Measurements from ENCODE around the gene LRRC27. TPM values are rescaled to one million over a fixed set of nuclear protein-coding genes. Genes with fewer than 3 reads are reported as not detected.

Gene LRRC27
- polyA plus RNA-seq, 3 donors, result 3.6 to 12.8 (median 3.6) TPM

- WGBS (ENCODE audit: insufficient coverage), result 21% methylated on average over 58 of the region's 61 CpGs
- peak overlapping the region; percentile 69 to 87 (median 82) for H3K4me3 ChIP-seq (replicated peaks in 1 of 3; ENCODE audit: low read depth in 2 of 3, low read length in 3 of 3)
- peak overlapping the region in 1 of 7 donors; percentile 64 for H3K27ac Mint-ChIP-seq
- peak overlapping the region; percentile 88 for H3K4me2 ChIP-seq (replicated peaks; ENCODE audit: extremely low read depth, low read length, poor library complexity, severe bottlenecking)
- peaks cover 16 to 24% of the 10 kb centered on the region in 2 donors for H3K4me1 ChIP-seq (ENCODE audit: control insufficient read depth in 1 of 2, insufficient read depth in 2 of 2, low read length in 2 of 2)
- no peak for TF ChIP-seq CTCF (IDR thresholded peaks at IDR 0.05)
- H3K9ac ChIP-seq (ENCODE audit: insufficient read depth, low read length, poor library complexity, severe bottlenecking), result peak overlapping the region; percentile 56
- peaks cover 0 to 11% (median 5%) of the 10 kb centered on the region in 7 donors for H3K9me3 Mint-ChIP-seq
- peaks cover 4 to 33% of the 10 kb centered on the region in 2 donors for H3K27me3 ChIP-seq (ENCODE audit: control insufficient read depth in 2 of 2, insufficient read depth in 2 of 2, low read length in 2 of 2)
- H3K36me3 ChIP-seq (replicated peaks in 1 of 2; ENCODE audit: control insufficient read depth in 1 of 2, insufficient read depth in 2 of 2, low read length in 2 of 2), result no peaks in the 10 kb centered on the region
- H3K27me3 Mint-ChIP-seq (ENCODE audit: low read depth in 3 of 3), result peaks cover 23 to 38% (median 27%) of the 10 kb centered on the region in 3 donors
- peaks cover 15% of the 10 kb centered on the region for H3K79me2 ChIP-seq (ENCODE audit: insufficient read depth, low read length)
- H3K36me3 Mint-ChIP-seq, result peaks cover 12% of the 10 kb centered on the region in 2 donors
- H3K4me1 Mint-ChIP-seq, result peaks cover 24% of the 10 kb centered on the region
- no peak for DNase-seq
- peak overlapping the region; percentile 90 for H2AFZ ChIP-seq (ENCODE audit: insufficient read depth, low read depth, low read length, poor library complexity, severe bottlenecking)
- intact Hi-C loops (cut with micrococcal nuclease), result loop anchor here (2.0 to 10.0 kb wide), 8 partner anchors 22 to 1066 kb away; partner anchors contain the start of genes ECHS1 (in 1 of the 2), INPP5A (in 1 of the 2) and PAOX (in 1 of the 2)
- peaks cover 33% of the 10 kb centered on the region for H4K20me1 ChIP-seq (ENCODE audit: insufficient read depth, low read length)
- H3K4me3 Mint-ChIP-seq, result peak overlapping the region; percentile 69 to 74
- H3K9me3 ChIP-seq (replicated peaks in 1 of 2; ENCODE audit: control insufficient read depth in 1 of 2, insufficient read depth in 1 of 2, low read length in 2 of 2), result peaks cover 0 to under 1% of the 10 kb centered on the region in 2 donors
- no peak overlapping the region for H3K27ac ChIP-seq (ENCODE audit: low read depth in 1 of 2, low read length in 2 of 2)
These were observed 23.2 kb upstream of the LRRC27 start for GRCh38 chr10:132308587-132309470.

GRCh38 chr10:132309471-132309865 is 22.5 kb upstream of the LRRC27 start:
- no peak for DNase-seq
- intact Hi-C loops (cut with micrococcal nuclease), result loop anchor here (2.0 to 10.0 kb wide), 8 partner anchors 21 to 1065 kb away; partner anchors contain the start of genes ECHS1 (in 1 of the 2), INPP5A (in 1 of the 2) and PAOX (in 1 of the 2)
- peaks cover 0 to 13% (median 8%) of the 10 kb centered on the region in 7 donors for H3K9me3 Mint-ChIP-seq
- Histone ChIP-seq H2AFZ (ENCODE audit: insufficient read depth, low read depth, low read length, poor library complexity, severe bottlenecking) (no peak overlapping the region), H3K4me1 (ENCODE audit: control insufficient read depth in 1 of 2, insufficient read depth in 2 of 2, low read length in 2 of 2) (peaks cover 16 to 24% of the 10 kb centered on the region in 2 donors), H3K9me3 (replicated peaks in 1 of 2; ENCODE audit: control insufficient read depth in 1 of 2, insufficient read depth in 1 of 2, low read length in 2 of 2) (peaks cover 0 to 7% of the 10 kb centered on the region in 2 donors), H3K36me3 (replicated peaks in 1 of 2; ENCODE audit: control insufficient read depth in 1 of 2, insufficient read depth in 2 of 2, low read length in 2 of 2) (no peaks in the 10 kb centered on the region), H4K20me1 (ENCODE audit: insufficient read depth, low read length) (peaks cover 27% of the 10 kb centered on the region), H3K79me2 (ENCODE audit: insufficient read depth, low read length) (peaks cover 15% of the 10 kb centered on the region), H3K4me3 (replicated peaks in 1 of 3; ENCODE audit: low read depth in 2 of 3, low read length in 3 of 3) (no peak overlapping the region), H3K27ac (ENCODE audit: low read depth in 1 of 2, low read length in 2 of 2) (no peak overlapping the region), H3K27me3 (ENCODE audit: control insufficient read depth in 2 of 2, insufficient read depth in 2 of 2, low read length in 2 of 2) (peaks cover 4 to 33% of the 10 kb centered on the region in 2 donors), H3K9ac (ENCODE audit: insufficient read depth, low read length, poor library complexity, severe bottlenecking) (no peak overlapping the region), H3K4me2 (replicated peaks; ENCODE audit: extremely low read depth, low read length, poor library complexity, severe bottlenecking) (no peak overlapping the region)
- 98% methylated on average over 5 of the region's 12 CpGs for WGBS (ENCODE audit: insufficient coverage)
- no peak overlapping the region for H3K27ac Mint-ChIP-seq
- peaks cover 23% of the 10 kb centered on the region for H3K4me1 Mint-ChIP-seq
- H3K4me3 Mint-ChIP-seq, result peak overlapping the region in 1 of 2 donors; percentile 74
- TF ChIP-seq CTCF (IDR thresholded peaks at IDR 0.05), result no peak
- H3K36me3 Mint-ChIP-seq, result peaks cover 12% of the 10 kb centered on the region in 2 donors
- H3K27me3 Mint-ChIP-seq (ENCODE audit: low read depth in 3 of 3), result peaks cover 23 to 35% (median 27%) of the 10 kb centered on the region in 3 donors
